ENCODE results near the gene TRERF1.

DNA sequence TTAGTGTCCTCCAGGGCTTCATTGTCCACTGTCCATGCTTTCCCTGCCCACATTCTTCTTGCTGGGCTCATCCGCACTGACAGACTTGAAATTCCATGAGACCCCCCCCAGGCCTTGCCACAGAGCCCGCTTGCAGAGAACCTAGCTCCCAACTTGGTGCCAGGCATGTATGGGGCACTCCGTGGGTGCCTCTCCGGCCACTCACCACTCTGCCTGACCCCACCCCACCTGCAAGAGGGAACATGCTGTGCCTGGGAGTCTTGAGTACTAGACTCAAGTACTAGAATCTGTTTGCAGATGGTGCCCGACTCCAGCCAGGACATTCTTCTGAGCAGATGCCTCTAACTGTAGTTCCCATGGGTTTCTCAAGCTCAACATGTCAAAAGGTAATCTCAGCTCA, 47.9 kb downstream of the TRERF1 start:
- TF ChIP-seq, protein P1, sequence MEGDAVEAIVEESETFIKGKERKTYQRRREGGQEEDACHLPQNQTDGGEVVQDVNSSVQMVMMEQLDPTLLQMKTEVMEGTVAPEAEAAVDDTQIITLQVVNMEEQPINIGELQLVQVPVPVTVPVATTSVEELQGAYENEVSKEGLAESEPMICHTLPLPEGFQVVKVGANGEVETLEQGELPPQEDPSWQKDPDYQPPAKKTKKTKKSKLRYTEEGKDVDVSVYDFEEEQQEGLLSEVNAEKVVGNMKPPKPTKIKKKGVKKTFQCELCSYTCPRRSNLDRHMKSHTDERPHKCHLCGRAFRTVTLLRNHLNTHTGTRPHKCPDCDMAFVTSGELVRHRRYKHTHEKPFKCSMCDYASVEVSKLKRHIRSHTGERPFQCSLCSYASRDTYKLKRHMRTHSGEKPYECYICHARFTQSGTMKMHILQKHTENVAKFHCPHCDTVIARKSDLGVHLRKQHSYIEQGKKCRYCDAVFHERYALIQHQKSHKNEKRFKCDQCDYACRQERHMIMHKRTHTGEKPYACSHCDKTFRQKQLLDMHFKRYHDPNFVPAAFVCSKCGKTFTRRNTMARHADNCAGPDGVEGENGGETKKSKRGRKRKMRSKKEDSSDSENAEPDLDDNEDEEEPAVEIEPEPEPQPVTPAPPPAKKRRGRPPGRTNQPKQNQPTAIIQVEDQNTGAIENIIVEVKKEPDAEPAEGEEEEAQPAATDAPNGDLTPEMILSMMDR (IDR thresholded peaks at IDR 0.05): no peak
- no peak for TF ChIP-seq EP300 (IDR thresholded peaks at IDR 0.05)
